GM12892 (cell line): Measurements from ENCODE around the gene CD44.

Experiments used
- DNase-seq: peaks from one replicate; pipeline ENCODE4 v3.0.0; 2011; ENCODE audit not compliant: insufficient read length
- FAIRE-seq: peaks from 2 replicates; lab custom pipeline; 2011; peaks lifted over from hg19 to GRCh38; lab: Jason Lieb, UNC
- TAF1 ChIP-seq: IDR thresholded peaks from 2 replicates; pipeline ENCODE4 v1.6.1; 2011; ENCODE audit warnings: low read depth, mild to moderate bottlenecking, control low read depth, low read length, borderline replicate concordance

CD44 gene

GRCh38 chr11:35281169-35281688 is 142.3 kb downstream of the CD44 start:
- FAIRE-seq (no peak), DNase-seq (no peak)
- TF ChIP-seq TAF1, result no peak
